ENCODE data around the gene FAM181A. TPM values are rescaled to one million over a fixed set of nuclear protein-coding genes. Genes with fewer than 3 reads are reported as not detected.
A peak's percentile ranks its signal among the peaks of the same experiment; 100 is the strongest.

Gene FAM181A
- total RNA-seq, 1 donor from 2014 or later = not detected

DNA sequence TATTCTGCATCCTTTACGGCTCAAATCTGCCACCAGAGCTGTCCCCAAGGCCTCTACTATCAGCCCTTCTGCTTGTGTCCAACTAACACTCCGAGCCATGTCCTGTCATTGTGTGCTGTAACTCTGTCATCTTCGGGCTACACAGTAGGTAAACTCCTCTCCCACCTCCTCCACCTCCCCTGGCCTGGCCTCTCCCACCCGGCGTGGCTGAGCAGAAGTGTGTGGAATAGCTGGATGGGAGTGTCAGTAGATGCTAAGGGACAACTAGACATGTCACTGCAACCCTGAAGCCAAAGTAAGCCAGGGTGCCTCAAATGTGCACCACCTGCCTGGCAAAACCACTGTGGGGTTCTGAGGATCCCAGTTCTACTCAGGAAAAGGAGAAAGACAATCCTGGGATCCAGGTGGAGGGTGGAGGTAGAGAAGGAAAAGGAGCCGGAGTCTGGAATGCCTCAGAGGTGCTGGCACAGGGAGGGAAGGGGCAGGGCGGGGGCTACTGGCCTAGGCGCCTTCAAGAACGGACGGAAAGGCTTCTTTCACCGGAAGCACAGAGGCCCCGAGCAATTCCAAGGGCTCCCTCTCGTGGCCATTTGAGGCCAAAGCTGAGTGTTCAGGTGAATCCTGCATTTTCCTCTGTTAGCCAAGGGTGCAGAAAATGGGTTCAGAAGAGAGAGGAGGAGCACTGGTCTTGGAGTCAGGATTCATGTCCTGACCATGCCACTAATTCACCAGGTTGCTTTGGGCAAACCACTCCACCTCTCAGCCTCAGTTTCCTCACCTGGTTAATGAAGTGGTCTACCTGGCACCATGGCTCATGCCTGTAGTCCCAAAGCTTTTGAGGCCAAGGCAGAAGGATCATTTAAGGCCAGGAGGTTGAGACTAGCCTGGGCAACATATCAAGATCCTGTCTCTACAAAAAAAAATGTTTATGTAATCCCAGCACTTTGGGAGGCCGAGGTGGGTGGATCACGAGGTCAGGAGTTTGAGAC, 20.5 kb upstream of the FAM181A start:
- no peak for DNase-seq (ENCODE audit: low read depth)
- peaks cover 2% of the 10 kb centered on the region for H3K27me3 ChIP-seq (ENCODE audit: control insufficient read depth, insufficient read depth, low read length)
- H3K36me3 ChIP-seq (ENCODE audit: control insufficient read depth, insufficient read depth, low read length) = no peaks in the 10 kb centered on the region
- no peak overlapping the region for H3K4me3 ChIP-seq (ENCODE audit: low read depth, low read length)
- TF ChIP-seq, protein P1, sequence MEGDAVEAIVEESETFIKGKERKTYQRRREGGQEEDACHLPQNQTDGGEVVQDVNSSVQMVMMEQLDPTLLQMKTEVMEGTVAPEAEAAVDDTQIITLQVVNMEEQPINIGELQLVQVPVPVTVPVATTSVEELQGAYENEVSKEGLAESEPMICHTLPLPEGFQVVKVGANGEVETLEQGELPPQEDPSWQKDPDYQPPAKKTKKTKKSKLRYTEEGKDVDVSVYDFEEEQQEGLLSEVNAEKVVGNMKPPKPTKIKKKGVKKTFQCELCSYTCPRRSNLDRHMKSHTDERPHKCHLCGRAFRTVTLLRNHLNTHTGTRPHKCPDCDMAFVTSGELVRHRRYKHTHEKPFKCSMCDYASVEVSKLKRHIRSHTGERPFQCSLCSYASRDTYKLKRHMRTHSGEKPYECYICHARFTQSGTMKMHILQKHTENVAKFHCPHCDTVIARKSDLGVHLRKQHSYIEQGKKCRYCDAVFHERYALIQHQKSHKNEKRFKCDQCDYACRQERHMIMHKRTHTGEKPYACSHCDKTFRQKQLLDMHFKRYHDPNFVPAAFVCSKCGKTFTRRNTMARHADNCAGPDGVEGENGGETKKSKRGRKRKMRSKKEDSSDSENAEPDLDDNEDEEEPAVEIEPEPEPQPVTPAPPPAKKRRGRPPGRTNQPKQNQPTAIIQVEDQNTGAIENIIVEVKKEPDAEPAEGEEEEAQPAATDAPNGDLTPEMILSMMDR (IDR thresholded peaks at IDR 0.05; ENCODE audit: insufficient read depth, low read length, poor library complexity, severe bottlenecking) = peak; percentile 74

DNA sequence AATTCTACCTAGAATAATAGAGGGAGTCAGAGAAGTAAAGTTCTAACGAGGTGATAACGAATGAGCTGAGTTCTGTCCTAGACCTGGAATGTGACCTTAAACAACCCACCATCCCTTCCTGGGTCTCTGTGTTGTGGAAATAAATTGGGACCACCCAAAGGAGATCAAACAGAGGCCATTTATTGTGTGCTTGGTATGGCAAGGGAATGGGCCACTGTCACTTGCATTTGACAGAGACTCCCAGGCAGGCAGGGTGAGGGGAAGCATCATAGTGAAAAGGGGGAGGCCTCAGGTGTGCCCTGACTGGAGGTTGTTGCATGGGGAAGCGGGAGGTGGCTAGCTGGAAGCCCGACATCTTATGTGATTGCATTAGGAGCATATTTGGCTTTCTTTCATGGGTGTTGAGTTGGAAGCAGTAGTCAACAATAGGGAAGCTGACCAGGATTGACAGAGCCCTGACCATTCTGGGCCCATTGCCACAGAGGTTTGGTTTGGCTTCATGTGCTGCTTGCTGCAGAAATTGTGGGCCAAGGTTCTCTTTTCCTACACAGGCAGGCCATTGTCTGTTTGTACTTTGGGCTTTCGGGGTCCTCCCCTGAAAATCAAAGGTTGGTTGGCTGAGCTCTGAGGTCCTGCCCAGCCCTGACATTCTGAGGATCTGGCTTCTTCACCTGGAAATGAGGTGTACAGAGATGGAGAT, 17.6 kb upstream of the FAM181A start:
- Histone ChIP-seq H3K27me3 (ENCODE audit: control insufficient read depth, insufficient read depth, low read length) (no peaks in the 10 kb centered on the region), H3K4me3 (ENCODE audit: low read depth, low read length) (no peak overlapping the region), H3K36me3 (ENCODE audit: control insufficient read depth, insufficient read depth, low read length) (no peaks in the 10 kb centered on the region)
- TF ChIP-seq, protein P1 (IDR thresholded peaks at IDR 0.05; ENCODE audit: insufficient read depth, low read length, poor library complexity, severe bottlenecking) = no peak
- no peak for DNase-seq (ENCODE audit: low read depth)

DNA sequence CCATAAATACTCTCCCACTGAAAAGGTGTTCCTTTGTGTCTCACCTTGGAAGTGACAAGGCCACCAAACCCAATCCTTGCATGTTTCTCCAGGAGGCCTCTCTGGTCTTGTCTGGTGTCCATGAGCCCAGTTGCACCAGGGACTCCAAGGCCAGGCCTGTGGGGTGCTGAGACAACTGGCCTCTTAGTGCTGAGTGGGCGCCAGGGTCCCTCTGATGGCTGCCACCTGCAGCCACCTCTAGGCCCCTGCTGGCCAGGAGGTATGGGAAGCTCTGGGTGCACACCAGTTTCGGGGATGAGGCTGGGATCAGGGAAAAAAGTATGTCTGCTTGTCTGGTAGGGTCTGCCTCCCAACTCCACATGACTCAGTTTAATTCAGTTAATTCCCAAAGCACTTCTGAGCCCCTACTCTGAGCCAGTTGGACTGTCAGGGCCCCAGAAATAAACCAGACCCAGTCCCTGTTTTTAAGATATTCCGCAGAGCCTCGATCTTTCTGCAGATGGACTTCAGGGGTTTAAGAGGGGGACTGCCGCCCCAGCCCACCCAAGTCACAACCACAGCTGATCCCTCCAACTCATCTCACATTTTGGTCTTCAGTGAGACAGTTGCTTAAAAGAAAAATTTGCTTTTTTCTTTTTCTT, 15.0 kb upstream of the FAM181A start:
- Histone ChIP-seq H3K27me3 (ENCODE audit: control insufficient read depth, insufficient read depth, low read length) (no peaks in the 10 kb centered on the region), H3K36me3 (ENCODE audit: control insufficient read depth, insufficient read depth, low read length) (no peaks in the 10 kb centered on the region), H3K4me3 (ENCODE audit: low read depth, low read length) (no peak overlapping the region)
- no peak for DNase-seq (ENCODE audit: low read depth)
- TF ChIP-seq, protein P1 (IDR thresholded peaks at IDR 0.05; ENCODE audit: insufficient read depth, low read length, poor library complexity, severe bottlenecking) = no peak

DNA sequence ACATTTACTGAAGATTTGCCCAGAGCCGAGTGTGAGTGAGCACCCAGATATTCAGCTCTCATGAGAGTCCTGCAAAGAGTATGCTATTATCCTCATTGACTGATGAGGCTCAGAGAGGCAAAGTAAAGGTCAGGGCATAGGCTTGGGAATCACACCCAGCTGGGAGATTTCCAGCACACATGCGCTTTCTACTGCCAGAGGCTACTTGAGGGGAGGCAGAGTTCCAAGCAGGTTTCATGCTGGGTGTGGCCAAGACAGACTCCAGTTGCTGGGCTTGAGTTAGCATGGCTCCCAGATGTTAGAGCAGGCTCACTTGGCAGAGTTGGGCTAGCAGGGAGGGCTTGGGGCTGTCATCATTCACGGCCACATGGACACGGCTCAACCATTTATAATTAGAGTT, 14.4 kb upstream of the FAM181A start:
- Histone ChIP-seq H3K36me3 (ENCODE audit: control insufficient read depth, insufficient read depth, low read length) (no peaks in the 10 kb centered on the region), H3K27me3 (ENCODE audit: control insufficient read depth, insufficient read depth, low read length) (no peaks in the 10 kb centered on the region), H3K4me3 (ENCODE audit: low read depth, low read length) (no peak overlapping the region)
- TF ChIP-seq, protein P1 (IDR thresholded peaks at IDR 0.05; ENCODE audit: insufficient read depth, low read length, poor library complexity, severe bottlenecking) = no peak
- no peak for DNase-seq (ENCODE audit: low read depth)

DNA sequence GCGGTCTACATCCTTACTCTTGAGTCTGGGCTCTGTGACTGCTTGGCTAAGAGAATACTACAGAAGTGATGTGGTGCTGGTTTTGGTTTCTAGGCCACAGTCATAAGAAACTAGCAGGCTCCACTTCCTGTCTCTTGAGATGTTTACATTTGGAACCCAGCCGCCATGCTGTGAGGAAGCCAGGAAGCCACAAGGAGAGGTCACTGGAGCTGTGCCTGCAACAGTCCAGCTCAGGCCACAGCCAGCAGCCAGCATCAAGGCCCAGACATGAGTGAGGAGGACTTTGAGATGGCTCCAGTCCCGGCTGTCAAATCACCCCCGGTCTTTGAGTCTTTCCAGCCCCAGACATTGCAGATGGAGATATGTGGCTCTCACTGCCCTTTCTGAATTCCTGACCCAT, 12.9 kb upstream of the FAM181A start:
- Histone ChIP-seq H3K36me3 (ENCODE audit: control insufficient read depth, insufficient read depth, low read length) (no peaks in the 10 kb centered on the region), H3K27me3 (ENCODE audit: control insufficient read depth, insufficient read depth, low read length) (no peaks in the 10 kb centered on the region), H3K4me3 (ENCODE audit: low read depth, low read length) (no peak overlapping the region)
- TF ChIP-seq, protein P1 (IDR thresholded peaks at IDR 0.05; ENCODE audit: insufficient read depth, low read length, poor library complexity, severe bottlenecking) = no peak
- DNase-seq (ENCODE audit: low read depth) = no peak
